A549 (cell line): ENCODE measurements around the gene BNIP3.

Experiments
- CHD2 ChIP-seq: fragments of 150-350 bp; IDR thresholded peaks from 2 replicates; pipeline ENCODE4 v1.6.1; 2014; ENCODE audit warnings: low read length; ENCODE audit not compliant: partially characterized antibody
- CTCF ChIP-seq: fragments of >200 bp; sonication (Bioruptor Twin); formaldehyde crosslinking; IDR thresholded peaks from 3 replicates; pipeline ENCODE4 v1.5.1; 2016
- EP300 ChIP-seq, 2 experiments: fragments of >200 bp; sonication (Bioruptor Twin); formaldehyde crosslinking; IDR thresholded peaks; 2 replicates in 1 of 2; 3 replicates in 1 of 2; pipeline ENCODE4 v1.6.1; 2016 to 2017
- HDAC2 ChIP-seq: fragments of 200-600 bp; sonication (generic); IDR thresholded peaks from 2 replicates; pipeline ENCODE4 v1.6.1; 2016
- JUN ChIP-seq, 2 experiments: fragments of >200 bp; sonication (Bioruptor Twin); formaldehyde crosslinking; IDR thresholded peaks; 2 replicates in 1 of 2; 3 replicates in 1 of 2; pipeline ENCODE4 v1.6.1; 2016 to 2017
- KDM5A ChIP-seq: fragments of 200-600 bp; sonication (generic); IDR thresholded peaks from 2 replicates; pipeline ENCODE4 v1.6.1; 2016; ENCODE audit warnings: antibody characterized with exemption, mild to moderate bottlenecking
- MAX ChIP-seq: IDR thresholded peaks from 2 replicates; pipeline ENCODE4 v1.6.1; 2012
- MYC ChIP-seq: IDR thresholded peaks from 2 replicates; pipeline ENCODE4 v1.6.1; 2012; ENCODE audit warnings: mild to moderate bottlenecking, inconsistent platforms, low read length, improper control_type of control experiment, borderline replicate concordance
- NFE2L2 ChIP-seq: fragments of 150-350 bp; conservative IDR thresholded peaks from 2 replicates; pipeline ENCODE4 v1.6.1; 2014; ENCODE audit warnings: low read length
- POLR2A ChIP-seq: IDR thresholded peaks from 2 replicates; pipeline ENCODE4 v1.6.1; 2012; ENCODE audit warnings: mild to moderate bottlenecking, low read length
- RAD21 ChIP-seq, 2 experiments: fragments of >200 bp in 1 of 2; sonication (Bioruptor Twin) in 1 of 2; formaldehyde crosslinking in 1 of 2; IDR thresholded peaks in 1 of 2; conservative IDR thresholded peaks in 1 of 2; 2 replicates in 1 of 2; 3 replicates in 1 of 2; pipeline ENCODE4 v1.6.1; 2012 to 2018; ENCODE audit warnings: inconsistent platforms in 1 of 2
- SMC3 ChIP-seq: fragments of >200 bp; sonication (Bioruptor Twin); formaldehyde crosslinking; IDR thresholded peaks from 3 replicates; pipeline ENCODE4 v1.6.1; 2018; ENCODE audit warnings: inconsistent platforms
- TF ChIP-seq, protein P1 (sequence below): IDR thresholded peaks from 2 replicates; pipeline ENCODE4 v1.6.1; 2012

GRCh38 chr10:131920693-131921092 lies 61.0 kb downstream of the BNIP3 start:
- TF ChIP-seq SMC3 (no peak), CTCF (no peak), RAD21 (conservative IDR thresholded peaks at IDR 0.05 in 1 of 2, IDR thresholded peaks at IDR 0.05 in 1 of 2) (no peak), POLR2A (no peak), MAX (no peak), EP300 (IDR thresholded peaks at IDR 0.05) (no peak), MYC (no peak), CHD2 (no peak), JUN (IDR thresholded peaks at IDR 0.05) (no peak), KDM5A (no peak), HDAC2 (no peak), NFE2L2 (no peak)
- TF ChIP-seq, protein P1, sequence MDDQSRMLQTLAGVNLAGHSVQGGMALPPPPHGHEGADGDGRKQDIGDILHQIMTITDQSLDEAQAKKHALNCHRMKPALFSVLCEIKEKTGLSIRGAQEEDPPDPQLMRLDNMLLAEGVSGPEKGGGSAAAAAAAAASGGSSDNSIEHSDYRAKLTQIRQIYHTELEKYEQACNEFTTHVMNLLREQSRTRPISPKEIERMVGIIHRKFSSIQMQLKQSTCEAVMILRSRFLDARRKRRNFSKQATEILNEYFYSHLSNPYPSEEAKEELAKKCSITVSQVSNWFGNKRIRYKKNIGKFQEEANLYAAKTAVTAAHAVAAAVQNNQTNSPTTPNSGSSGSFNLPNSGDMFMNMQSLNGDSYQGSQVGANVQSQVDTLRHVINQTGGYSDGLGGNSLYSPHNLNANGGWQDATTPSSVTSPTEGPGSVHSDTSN, result no peak
